NCI-H82 treated with DMSO at 0.1 percent for 48 hours (cell line): Measurements from ENCODE around the gene LYSMD1.

ENCODE experiments used
- DNase-seq: peaks from one replicate; lab custom pipeline; 2025; ENCODE audit not compliant: unreplicated experiment; lab: John Stamatoyannopoulos, UW

LYSMD1 gene

DNA sequence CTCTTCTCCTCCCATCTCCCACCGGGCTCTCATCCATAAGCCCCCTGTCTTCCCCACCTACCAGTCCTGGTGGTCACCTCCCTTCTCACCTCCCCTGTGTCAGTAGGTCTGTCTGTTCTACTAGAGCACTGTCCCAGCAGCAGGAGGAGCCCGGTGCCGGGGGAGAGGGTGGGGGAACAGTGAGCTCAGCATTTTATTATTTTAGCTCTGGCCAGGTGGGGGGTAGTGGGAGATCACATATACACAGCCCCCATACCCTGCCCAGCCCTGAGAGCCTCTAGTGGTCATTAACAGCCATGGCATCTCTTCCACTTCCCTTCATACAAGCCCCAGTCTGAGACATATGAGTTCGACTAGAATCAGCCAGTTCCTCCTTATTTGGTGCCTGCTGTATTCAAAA lies 10.2 kb upstream of the LYSMD1 start, which contains the start of gene TMOD4:
TSS of gene TMOD4 (minus strand) at position 119 of the 400 bp plus-strand sequence. CDS start 1,106 bp downstream, outside the sequence.
- no peak for DNase-seq

GRCh38 chr1:151175041-151175741 lies 9.5 kb upstream of the LYSMD1 start:
- DNase-seq = no peak

GRCh38 chr1:151171190-151171589 lies 5.5 kb upstream of the LYSMD1 start:
- no peak for DNase-seq

DNA sequence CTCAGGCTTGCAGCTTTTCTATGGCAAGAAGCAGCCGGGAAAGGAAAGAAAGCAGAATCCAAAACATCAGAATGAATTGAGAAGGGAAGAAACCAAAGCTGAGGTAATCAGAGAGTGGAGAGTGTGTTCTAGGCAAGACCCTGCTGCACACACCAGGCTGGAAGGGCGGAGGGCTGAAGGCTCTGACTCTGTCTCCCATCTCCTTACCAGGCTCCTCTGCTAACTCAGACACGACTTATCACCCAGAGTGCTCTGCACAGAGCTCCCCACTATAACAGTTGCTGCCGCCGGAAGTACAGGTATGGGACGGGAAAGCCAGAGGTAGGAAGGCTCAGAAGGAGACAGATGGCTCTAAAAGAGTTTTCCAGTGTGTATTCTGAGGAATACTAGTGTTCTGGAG lies 1.4 kb upstream of the LYSMD1 start:
- DNase-seq = no peak

- DNase-seq = no peak
Observed at GRCh38 chr1:151166505-151166956, 829 bp upstream of the LYSMD1 start.

GRCh38 chr1:151165281-151165737 lies 393 bp downstream of the LYSMD1 start:
- peak; percentile 98 for DNase-seq

GRCh38 chr1:151164732-151165280 lies 896 bp downstream of the LYSMD1 start:
- no peak for DNase-seq

- no peak for DNase-seq
Observed at GRCh38 chr1:151159373-151159772, 6.3 kb downstream of the LYSMD1 start.

DNA sequence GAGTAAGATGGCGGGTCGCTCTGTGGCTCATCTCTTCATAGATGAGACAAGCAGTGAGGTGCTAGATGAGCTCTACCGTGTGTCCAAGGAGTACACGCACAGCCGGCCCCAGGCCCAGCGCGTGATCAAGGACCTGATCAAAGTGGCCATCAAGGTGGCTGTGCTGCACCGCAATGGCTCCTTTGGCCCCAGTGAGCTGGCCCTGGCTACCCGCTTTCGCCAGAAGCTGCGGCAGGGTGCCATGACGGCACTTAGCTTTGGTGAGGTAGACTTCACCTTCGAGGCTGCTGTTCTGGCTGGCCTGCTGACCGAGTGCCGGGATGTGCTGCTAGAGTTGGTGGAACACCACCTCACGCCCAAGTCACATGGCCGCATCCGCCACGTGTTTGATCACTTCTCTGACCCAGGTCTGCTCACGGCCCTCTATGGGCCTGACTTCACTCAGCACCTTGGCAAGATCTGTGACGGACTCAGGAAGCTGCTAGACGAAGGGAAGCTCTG lies 6.9 kb downstream of the LYSMD1 start:
- DNase-seq = no peak

- no peak for DNase-seq
Observed at GRCh38 chr1:151158326-151158725, 7.4 kb downstream of the LYSMD1 start.

DNA sequence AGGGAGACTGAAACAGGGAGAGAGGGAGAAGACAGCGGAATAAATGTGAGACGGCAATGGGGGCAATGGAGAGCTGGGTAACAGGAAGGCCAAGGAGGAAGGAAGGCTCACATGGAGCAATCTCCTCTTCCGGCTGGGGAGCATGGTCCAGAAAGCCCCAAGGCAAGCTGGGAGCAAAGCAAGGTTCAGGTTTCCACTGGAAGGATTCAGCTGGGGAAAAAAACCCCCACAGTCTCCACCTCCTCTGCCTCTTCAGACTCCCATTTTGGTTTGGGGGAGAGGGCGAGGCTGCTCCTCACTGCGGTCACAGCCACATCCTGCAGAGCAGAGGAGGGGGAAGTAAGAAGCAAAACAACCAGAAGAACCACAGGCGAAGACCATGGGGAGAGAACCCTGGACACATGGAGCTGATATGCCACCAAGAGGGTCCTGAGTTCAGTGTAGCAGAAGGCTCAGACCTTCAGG lies 8.6 kb downstream of the LYSMD1 start:
- DNase-seq = no peak

- DNase-seq = no peak
Observed at GRCh38 chr1:151156515-151156819, 9.2 kb downstream of the LYSMD1 start, which contains the start of gene TNFAIP8L2. Gene TNFAIP8L2 (plus strand): TSS chr1:151156649. CDS start chr1:151158698, 2,049 bp downstream.

DNA sequence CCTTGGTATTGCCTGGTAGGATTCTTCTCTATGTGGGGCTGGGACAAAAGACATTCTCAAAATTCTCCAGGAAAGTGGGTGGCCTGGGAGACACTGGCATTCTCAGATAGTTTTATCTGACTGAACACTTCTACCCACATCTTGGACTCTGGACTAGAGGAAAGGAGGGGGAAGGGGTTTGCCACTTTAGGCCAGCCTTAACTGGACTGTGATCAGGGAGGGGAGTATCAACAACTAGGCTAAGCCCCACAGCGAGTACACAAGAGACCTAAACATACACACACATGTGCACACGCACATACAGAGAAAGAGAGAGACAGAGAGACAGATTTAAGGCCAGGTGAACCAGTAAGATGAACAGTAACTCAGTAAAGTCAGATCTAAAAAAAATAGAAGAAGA lies 18.0 kb downstream of the LYSMD1 start:
- no peak for DNase-seq

- no peak for DNase-seq
Observed at GRCh38 chr1:151147132-151147503, 18.6 kb downstream of the LYSMD1 start.

GRCh38 chr1:151146412-151147131 lies 19.1 kb downstream of the LYSMD1 start, which contains the start of gene SEMA6C:
Gene SEMA6C (minus strand): TSS chr1:151146631. CDS start chr1:151142621, 4,010 bp downstream.
- DNase-seq = peak; percentile 92

DNA sequence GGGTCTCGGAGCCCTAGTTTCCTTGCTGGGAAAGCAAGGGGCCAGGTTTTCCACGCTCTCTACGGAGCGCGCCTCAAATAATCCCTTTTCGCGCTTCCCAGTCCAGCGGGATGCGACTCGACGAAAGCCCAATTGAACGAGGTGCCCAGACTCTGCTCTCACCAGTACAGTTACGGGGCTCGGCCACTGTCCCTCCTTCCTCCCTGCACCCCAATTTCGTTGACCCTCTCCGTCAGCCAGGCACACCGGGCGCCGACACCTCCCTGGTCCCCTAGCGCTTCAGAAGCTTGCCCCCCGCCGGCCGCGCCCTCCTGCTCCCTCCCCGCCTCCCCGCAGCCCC lies 19.7 kb downstream of the LYSMD1 start:
- DNase-seq = no peak

DNA sequence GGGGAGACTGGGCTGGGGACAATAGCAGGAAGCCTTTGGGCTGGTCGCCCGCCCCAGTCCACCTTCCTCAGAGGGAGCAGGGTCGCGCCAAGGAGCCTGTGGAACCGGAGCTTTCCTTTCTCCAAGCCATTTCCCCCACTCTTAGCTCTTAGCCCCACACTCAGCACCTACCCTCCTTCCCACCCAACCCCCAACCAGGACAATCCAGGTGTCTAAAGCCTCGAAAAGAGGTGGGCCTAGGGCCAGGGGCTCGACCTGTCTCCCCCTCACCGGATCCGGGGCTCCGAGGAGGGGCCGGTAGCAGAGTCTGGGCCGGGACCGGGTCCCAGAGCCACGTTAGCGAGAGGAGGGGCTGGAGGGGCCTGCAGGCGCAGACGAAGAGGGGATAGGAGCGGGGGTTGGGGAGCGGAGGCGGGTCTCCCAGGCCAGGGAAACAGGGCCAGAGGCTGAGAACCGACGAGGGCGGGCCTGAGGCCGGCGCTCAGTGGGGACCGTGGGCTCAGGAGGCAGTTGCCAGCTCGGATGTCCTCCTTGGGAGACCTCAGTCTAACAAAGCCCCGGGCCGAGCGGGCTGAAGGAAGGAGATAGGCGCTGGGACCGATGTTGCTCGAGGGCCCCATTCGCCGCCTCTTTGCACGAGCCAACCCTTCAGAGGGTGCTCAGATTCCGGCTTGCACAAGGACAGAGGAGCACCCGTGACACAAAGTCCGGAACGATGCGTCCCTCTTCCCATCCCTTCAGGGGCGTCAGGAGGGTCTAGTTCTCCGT lies 20.2 kb downstream of the LYSMD1 start:
- DNase-seq = no peak

- DNase-seq = no peak
Observed at GRCh38 chr1:151144474-151145303, 21.0 kb downstream of the LYSMD1 start.

GRCh38 chr1:151143986-151144385 lies 21.7 kb downstream of the LYSMD1 start:
- DNase-seq = no peak

DNA sequence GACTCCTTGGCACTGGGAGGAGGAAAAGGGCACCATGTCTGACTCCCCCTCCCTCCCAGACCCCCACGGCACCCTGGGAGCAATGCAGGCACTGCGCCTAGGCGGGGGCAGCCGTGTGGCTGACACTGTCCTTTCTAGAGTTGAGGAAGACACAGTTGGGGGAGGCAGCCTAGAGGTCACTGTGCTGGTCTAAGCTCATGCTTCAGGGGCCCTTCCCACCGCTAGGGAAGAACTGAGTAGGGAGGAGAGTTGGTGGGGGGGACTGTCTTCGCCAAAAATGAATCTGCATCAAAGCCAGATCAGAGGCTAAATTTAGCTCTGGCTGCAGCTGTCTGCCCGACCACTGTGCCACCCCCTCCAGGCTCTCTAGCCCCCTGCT lies 22.7 kb downstream of the LYSMD1 start:
- DNase-seq = no peak
